NCI-H446 (cell line): Measurements from ENCODE around the gene GALNT18.
A peak's percentile ranks its signal among the peaks of the same experiment; 100 is the strongest.

Experiments used
- DNase-seq, 2 experiments: peaks; one replicate each; lab custom pipeline; 2025; lab: John Stamatoyannopoulos, UW

GALNT18 gene

GRCh38 chr11:11243590-11244469 lies 378.0 kb downstream of the GALNT18 start:
- DNase-seq, result peak in 1 of 2 experiments; percentile 8

DNA sequence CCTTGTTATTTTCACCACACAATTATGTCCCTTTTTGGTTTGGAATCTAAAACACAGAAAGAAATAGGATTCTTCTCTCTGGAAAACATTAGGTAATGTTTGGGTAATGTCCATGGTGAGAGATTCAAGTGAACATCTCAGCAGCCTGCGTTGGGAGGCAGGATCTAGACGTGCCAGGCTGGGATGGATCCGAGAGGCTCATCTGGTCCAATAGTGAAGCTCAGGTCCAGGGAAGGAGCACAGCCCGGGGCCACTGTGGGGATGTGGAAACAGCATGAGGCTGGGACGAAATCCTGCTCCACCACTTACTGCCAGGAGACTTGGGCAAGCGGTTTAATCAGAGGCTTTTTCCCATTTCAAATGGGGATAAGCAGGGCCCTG lies 378.6 kb downstream of the GALNT18 start:
- DNase-seq, result no peak

DNA sequence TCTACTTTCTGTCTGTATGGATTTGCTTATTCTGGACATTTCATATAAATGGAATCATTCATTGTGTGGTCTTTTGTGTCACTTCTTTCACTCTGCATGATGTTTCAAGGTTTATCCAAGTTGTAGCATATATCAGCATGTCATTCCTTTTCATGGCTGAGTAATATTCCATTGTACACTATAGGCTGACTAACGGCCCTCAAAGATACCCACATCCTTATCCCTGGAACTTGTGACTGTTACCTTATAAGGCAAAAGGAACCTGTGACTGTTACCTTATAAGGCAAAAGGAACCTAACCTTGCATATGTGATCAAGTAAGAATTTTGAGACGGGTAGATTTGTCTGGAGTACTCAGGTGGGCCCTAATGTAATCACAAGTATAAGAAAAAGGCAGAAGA lies 380.5 kb downstream of the GALNT18 start:
- DNase-seq, result no peak

DNA sequence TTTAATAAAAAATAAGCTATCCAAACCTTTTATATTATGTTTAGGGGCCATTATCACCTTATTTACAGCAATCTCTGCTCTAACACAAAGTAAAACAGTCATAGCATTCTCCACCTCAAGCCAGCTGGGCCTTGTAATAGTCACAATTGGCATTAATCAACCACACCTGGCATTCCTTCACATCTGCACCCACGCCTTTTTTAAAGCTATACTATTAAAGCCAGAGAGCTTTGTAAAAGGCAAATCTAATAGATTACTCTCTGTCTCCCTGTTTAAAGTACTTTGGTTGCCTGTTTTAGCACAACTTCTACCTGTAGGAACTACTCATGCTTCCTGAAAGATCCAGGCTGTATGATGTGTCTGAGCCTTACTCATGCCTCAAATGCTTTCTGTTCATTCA lies 381.8 kb downstream of the GALNT18 start:
- no peak for DNase-seq

- no peak for DNase-seq
These were observed 384.6 kb downstream of the GALNT18 start for GRCh38 chr11:11237070-11237832.

DNA sequence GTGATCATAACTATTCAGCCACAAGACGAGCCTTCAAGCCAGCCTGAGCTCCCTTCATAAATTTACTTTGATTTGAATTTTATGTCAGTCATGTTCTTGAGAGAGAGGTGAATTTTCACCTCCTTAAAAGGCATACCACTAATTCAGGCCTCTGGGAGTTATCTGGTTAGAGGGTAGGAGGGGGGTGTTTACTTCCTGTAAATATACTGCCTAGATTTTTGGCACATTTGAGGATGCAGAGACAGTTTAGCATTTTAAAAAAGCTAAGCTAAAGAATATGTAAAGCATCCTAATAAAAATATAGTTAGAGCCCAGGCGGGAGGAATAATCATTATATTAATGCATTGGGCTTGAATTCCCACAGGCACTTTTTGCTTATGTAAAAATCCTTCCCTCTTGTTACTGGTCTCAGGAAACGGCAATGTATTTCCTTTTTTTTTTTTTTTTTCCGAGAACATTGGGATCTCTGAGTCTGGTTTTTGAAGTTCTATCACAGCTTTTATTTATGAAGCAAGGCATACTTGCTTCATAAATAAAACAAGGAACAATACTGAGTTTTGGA lies 385.2 kb downstream of the GALNT18 start:
- no peak for DNase-seq

- no peak for DNase-seq
These were observed 390.0 kb downstream of the GALNT18 start for GRCh38 chr11:11231763-11232162.

DNA sequence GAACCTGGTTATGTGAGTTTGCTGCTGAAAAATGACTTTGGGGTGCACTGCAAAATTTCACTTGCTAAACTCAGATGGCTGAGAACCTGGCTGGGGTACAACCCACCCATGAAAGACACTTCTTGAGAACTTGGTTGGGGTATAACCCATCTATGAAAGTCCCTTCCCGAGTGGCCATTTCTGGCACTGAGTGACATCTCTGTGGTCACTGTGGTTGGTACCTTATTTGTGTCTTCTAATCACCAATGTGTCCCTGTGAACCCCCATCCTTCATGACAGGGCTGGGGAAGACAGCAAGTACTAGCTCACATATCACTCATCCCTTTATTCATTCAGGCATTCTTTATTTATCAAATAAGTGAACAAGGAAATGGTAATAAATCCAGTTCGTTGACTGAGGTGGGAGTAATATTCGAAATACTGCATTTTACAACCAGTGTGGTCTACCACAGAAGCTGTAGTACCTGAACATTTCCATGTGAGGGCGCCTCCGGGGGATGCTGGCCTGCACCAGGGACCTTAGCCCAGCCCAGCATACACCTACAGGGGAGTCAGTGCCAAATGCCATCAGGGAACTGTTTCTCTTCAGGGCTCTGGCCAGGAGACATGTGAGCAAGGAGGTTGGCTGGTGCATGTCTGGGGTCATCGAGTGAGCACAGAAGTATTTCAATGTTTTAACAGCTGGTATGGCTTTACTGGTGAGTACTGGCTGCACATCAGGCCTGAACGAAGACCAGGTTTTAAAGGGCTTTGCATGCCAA lies 390.8 kb downstream of the GALNT18 start:
- no peak for DNase-seq

GRCh38 chr11:11230087-11230486 lies 391.7 kb downstream of the GALNT18 start:
- no peak for DNase-seq

DNA sequence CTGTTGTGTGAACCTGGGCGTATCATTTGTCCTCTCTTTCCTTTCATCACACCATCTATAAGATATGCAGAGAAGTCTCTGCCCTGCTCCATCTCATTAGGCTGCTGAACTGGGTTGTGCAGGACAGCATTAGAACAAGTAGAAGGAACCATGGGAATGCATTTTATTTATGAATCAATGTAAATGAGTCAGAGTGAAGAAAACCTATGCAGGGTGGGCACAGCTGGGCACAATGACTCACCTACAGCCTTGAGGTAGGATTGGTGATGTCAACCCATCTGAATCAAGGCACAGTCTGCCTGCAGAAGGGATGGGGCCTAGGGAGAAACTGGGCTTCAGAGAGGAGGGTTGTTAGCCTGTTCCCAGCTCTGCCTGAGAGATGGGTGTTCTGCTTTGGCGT lies 392.2 kb downstream of the GALNT18 start:
- no peak for DNase-seq

DNA sequence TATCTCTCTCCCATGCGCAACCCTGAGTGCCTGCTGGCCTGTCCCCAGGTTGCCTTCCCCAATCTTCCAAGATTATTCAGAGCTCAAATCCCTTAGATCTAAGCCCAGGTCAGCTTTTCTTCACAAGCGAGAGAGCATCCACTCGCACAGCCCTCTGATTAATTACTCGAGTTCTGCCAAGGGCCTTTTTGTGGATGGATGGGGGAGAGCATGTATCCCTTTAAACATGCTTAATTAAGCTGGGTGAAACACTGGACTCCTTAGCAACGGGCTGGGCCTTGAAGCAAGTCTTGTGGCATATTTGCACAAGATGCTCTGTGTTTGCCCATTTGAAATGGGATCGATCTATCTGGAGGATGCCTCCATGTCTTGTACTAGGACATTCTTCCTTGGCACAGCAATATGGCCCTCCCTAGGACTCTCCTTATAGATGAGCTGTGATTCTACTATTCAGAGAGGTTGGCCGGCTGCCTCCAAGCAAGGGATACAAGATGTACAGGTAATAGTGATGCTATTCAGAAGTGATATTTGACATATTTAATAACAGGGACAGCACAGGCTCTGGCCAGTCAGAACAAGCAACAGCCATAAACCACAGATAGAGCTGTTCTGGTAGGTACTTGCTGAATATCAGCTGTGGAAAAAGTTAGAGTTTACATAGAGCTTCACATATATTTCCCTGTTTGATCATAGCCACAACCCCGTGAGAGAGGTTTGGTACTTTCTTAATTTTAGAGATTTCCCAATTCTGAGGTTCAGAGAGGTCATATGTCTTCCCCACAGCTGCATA lies 394.3 kb downstream of the GALNT18 start:
- no peak for DNase-seq
